MCF 10A (cell line): Measurements from ENCODE around the gene TLL2. TPM values are rescaled to one million over a fixed set of nuclear protein-coding genes. Genes with fewer than 3 reads are reported as not detected.

Source experiments
- BruUV-seq: library from RNA; stranded (reverse); fragments of 400-500 nt; replicated peaks from 2 replicates; lab custom pipeline; 2021; lab: Mats Ljungman, UMichigan
- CTCF ChIA-PET: fragments of 300-600 bp; sonication (Branson Sonifier 250); formaldehyde crosslinking; extraction: SDS; loops from one replicate; lab custom pipeline; 2021; ENCODE audit warnings: antibody characterized with exemption, inconsistent platforms; lab: Yijun Ruan, JAX
- POLR2A ChIA-PET: fragments of 300-600, 350-650 bp; sonication (Branson Sonifier 250); formaldehyde crosslinking; extraction: SDS; loops from one replicate; lab custom pipeline; 2020; ENCODE audit warnings: antibody characterized with exemption, inconsistent platforms; lab: Yijun Ruan, JAX
- DNase-seq: peaks from one replicate; pipeline ENCODE4 v3.0.0-alpha.2; 2018; ENCODE audit not compliant: unreplicated experiment
- H3K27ac Mint-ChIP-seq: one replicate; pipeline ENCODE4 v1.8.0; 2022; ENCODE audit warnings: mild to moderate bottlenecking, low read depth, mixed read lengths; ENCODE audit not compliant: unreplicated experiment
- H3K27me3 Mint-ChIP-seq: one replicate; pipeline ENCODE4 v1.8.0; 2022; ENCODE audit warnings: mixed read lengths; ENCODE audit not compliant: insufficient read depth, unreplicated experiment
- H3K36me3 Mint-ChIP-seq: one replicate; pipeline ENCODE4 v1.8.0; 2022; ENCODE audit warnings: mild to moderate bottlenecking, moderate library complexity, mixed read lengths; ENCODE audit not compliant: insufficient read depth, unreplicated experiment
- H3K4me1 Mint-ChIP-seq: one replicate; pipeline ENCODE4 v1.8.0; 2022; ENCODE audit warnings: mixed read lengths; ENCODE audit not compliant: insufficient read depth, unreplicated experiment
- H3K4me3 Mint-ChIP-seq: one replicate; pipeline ENCODE4 v1.8.0; 2022; ENCODE audit warnings: mild to moderate bottlenecking, moderate library complexity, mixed read lengths; ENCODE audit not compliant: unreplicated experiment
- H3K9me3 Mint-ChIP-seq: one replicate; pipeline ENCODE4 v1.8.0; 2022; ENCODE audit warnings: mixed read lengths; ENCODE audit not compliant: unreplicated experiment
- CTCF ChIP-seq: fragments of 200-600 bp; IDR thresholded peaks from one replicate; pipeline ENCODE4 v1.8.0; 2022; ENCODE audit warnings: antibody characterized with exemption, mild to moderate bottlenecking; ENCODE audit not compliant: unreplicated experiment
- intact Hi-C: fragments of 100-400 bp; cut with micrococcal nuclease; formaldehyde crosslinking; loops from 2 replicates; pipeline ENCODE4 v1.14.1; 2022
- total RNA-seq: library from RNA; stranded (reverse); gene quantifications from 2 replicates; pipeline ENCODE4 v1.2.3, GENCODE V29; 2022

TLL2 gene
- total RNA-seq, 1 experiment from 2014 or later, result not detected

DNA sequence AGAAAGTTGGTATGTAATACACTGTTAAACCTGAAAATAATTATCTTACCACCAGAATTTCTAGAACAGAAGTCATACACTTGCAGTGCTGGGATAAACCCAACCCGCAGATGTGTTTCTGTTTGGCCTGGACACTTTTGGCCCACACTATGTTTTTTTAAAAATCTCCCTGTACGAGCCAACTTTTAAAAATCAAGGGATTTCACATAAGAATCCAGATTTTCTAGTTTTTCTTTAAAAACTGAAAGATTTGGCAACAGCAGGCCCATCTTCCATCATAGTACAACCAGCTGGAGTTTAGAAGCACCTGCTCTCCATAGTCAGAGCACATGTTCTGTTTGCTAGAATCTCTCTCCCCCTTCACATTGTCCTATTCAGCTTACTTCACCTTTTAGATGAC, 74.0 kb downstream of the TLL2 start:
- Mint-ChIP-seq H3K9me3 (peaks cover 6% of the 10 kb centered on the region), H3K27me3 (no peaks in the 10 kb centered on the region), H3K4me1 (no peaks in the 10 kb centered on the region), H3K27ac (no peak overlapping the region), H3K36me3 (no peaks in the 10 kb centered on the region), H3K4me3 (no peak overlapping the region)
- POLR2A ChIA-PET, result interaction anchor here (1.1 kb wide), 1 partner anchor 12 kb away, joined by 3 read pairs; no protein-coding TSS in a partner anchor
- DNase-seq, result no peak
- CTCF ChIA-PET, result no interaction called here
- intact Hi-C loops, result no loop called here
- no TSS peak for BruUV-seq
- TF ChIP-seq CTCF, result no peak

- no peak overlapping the region for H3K4me3 Mint-ChIP-seq
- intact Hi-C loops, result no loop called here
- no peak overlapping the region for H3K27ac Mint-ChIP-seq
- H3K9me3 Mint-ChIP-seq, result peaks cover 6% of the 10 kb centered on the region
- BruUV-seq, result no TSS peak
- H3K27me3 Mint-ChIP-seq, result no peaks in the 10 kb centered on the region
- DNase-seq, result no peak
- H3K36me3 Mint-ChIP-seq, result no peaks in the 10 kb centered on the region
- ChIA-PET CTCF (no interaction called here), POLR2A (interaction anchor here (0.7 kb wide), 1 partner anchor 27 kb away, joined by 3 read pairs; no protein-coding TSS in a partner anchor)
- H3K4me1 Mint-ChIP-seq, result no peaks in the 10 kb centered on the region
- TF ChIP-seq CTCF, result no peak
Measured at GRCh38 chr10:96436035-96436434, 77.7 kb downstream of the TLL2 start.

DNA sequence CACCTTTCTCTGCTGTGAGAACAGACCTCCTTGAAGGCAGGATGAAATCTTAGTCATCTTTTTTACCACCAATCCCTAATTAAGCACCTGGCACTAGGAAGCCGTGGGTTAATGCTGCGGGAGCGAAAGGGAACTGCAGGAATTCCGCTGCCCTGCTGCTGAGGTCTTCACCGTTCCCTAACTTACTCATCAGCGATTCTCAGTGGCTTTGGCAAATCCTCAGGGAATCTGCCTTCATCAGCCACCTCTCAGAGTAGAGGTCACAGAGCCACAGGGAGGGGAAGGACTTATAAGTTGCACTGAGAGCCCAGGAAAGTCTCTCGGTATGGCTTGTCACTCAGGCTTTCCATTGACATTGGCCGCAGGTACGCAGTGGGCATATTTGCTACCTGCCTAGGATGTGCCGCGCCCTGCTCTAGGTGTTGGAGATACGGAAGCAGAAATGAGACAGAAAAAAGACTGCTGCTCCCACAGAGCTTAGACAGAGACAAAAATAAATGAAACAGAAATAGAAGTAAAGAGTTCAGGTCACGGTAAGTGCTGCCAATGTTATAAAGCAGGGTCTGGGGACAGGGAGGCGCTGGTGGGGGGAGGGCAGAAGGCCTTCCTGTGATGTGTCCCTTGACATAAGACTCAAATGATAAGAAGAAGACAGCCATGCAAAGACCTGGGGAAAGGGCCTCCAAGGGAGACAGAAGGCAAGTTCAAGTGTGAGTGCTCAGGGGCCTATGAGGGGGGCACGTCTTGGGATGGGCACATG, 82.3 kb downstream of the TLL2 start:
- intact Hi-C loops, result no loop called here
- ChIA-PET CTCF (interaction anchor here (0.6 to 1.0 kb wide), 5 partner anchors 36 to 642 kb away, joined by 3 to 5 read pairs (median 3); no protein-coding TSS in a partner anchor), POLR2A (no interaction called here)
- DNase-seq, result no peak
- Mint-ChIP-seq H3K4me3 (no peak overlapping the region), H3K36me3 (no peaks in the 10 kb centered on the region), H3K4me1 (no peaks in the 10 kb centered on the region), H3K9me3 (peaks cover 6% of the 10 kb centered on the region), H3K27ac (no peak overlapping the region), H3K27me3 (peaks cover 27% of the 10 kb centered on the region)
- TF ChIP-seq CTCF, result no peak
- no TSS peak for BruUV-seq

DNA sequence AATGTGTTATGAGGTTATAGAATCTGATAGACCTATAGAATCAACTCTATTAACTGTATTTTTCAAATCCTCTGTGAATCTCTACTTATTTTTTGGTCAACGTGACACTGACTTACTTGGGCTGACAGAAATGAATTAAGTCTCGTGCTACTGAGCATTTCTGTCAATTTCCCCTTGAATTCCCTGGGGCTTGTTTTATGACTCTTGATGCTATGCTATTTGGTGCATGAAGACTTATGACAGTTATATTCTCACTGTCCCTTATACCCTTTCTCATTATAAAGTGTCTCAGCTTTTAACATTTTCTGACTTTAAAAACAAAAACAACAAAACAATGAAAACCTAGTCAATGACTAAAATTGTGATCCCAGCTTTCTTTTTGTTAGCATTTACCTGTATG, 86.4 kb downstream of the TLL2 start:
- Mint-ChIP-seq H3K27me3 (peaks cover 47% of the 10 kb centered on the region), H3K4me3 (no peak overlapping the region), H3K36me3 (no peaks in the 10 kb centered on the region), H3K4me1 (no peaks in the 10 kb centered on the region), H3K9me3 (no peaks in the 10 kb centered on the region), H3K27ac (no peak overlapping the region)
- BruUV-seq, result no TSS peak
- ChIA-PET POLR2A (interaction anchor here (0.7 kb wide), 1 partner anchor 13 kb away, joined by 3 read pairs; no protein-coding TSS in a partner anchor), CTCF (no interaction called here)
- no peak for TF ChIP-seq CTCF
- no peak for DNase-seq
- intact Hi-C loops, result no loop called here
